ENCODE data around the gene NEURL4.
A peak's percentile ranks its signal among the peaks of the same experiment; 100 is the strongest.
"Not testable (repeated sequence)": the region's sequence is repeated elsewhere in the genome, so short reads cannot be mapped to it uniquely, and the experiment has no call there.

The NEURL4 gene

GRCh38 chr17:7336240-7337175, 7.4 kb upstream of the NEURL4 start, which contains the start of gene ACAP1:
Gene ACAP1, plus strand, starts transcription at chr17:7336529. Its CDS starts 206 bp downstream, at chr17:7336735.
- H3K4me3 ChIP-seq (replicated peaks; ENCODE audit: low read depth, low read length): peak within 1 kb of the TSS; percentile 11; the same call in 1 of the 2 replicates
- DNase-seq (ENCODE audit: extremely low read depth, low read depth): no peak
- TF ChIP-seq CTCF (IDR thresholded peaks at IDR 0.05; ENCODE audit: low read depth, low read length, missing control alignments): no peak

DNA sequence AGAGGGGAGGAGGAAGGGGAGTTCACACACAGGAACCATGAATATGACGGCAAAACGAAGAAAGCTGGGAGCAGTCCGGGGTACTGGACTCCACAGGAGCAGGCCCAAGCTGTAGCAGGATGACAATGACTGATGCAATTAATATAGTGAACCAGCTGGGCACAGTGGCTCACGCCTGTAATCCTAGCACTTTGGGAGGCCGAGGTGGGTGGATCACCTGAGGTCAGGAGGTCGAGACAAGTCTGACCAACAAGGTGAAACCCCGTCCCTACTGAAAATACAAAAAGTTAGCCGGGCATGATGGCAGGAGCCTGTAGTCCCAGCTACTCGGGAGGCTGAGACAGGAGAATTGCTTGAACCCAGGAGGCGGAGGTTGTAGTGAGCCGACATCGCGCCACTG, 6.6 kb upstream of the NEURL4 start:
- DNase-seq (ENCODE audit: extremely low read depth, low read depth); H3K4me3 ChIP-seq (replicated peaks; ENCODE audit: low read depth, low read length): not testable (repeated sequence)

GRCh38 chr17:7334938-7335538, 5.9 kb upstream of the NEURL4 start:
- no peak for DNase-seq (ENCODE audit: extremely low read depth, low read depth)

DNA sequence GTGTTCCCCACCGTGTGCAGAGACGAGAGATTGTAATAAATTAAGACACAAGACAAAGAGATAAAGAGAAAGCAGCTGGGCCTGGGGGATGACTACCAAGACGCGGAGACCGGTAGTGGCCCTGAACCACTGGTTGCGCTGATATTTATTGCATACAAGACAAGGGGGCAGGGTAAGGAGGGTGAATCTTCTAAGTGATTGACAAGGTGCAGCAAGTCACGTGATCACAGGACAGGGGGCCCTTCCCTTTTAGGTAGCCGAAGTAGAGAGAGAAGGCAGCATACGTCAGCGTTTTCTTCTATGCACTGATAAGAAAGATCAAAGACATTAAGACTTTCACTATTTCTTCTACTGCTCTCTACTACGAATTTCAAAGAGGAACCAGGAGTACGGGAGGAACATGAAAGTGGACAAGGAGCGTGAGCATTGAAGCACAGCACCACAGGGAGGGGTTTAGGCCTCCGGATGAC, 3.5 kb upstream of the NEURL4 start:
- DNase-seq (ENCODE audit: extremely low read depth, low read depth); H3K4me3 ChIP-seq (replicated peaks; ENCODE audit: low read depth, low read length): not testable (repeated sequence)

More at GRCh38 chr17:7334938-7335538, 5.9 kb upstream of the NEURL4 start:
- TF ChIP-seq CTCF (IDR thresholded peaks at IDR 0.05; ENCODE audit: low read depth, low read length, missing control alignments): no peak
- H3K4me3 ChIP-seq (replicated peaks; ENCODE audit: low read depth, low read length): no peak overlapping the region

DNA sequence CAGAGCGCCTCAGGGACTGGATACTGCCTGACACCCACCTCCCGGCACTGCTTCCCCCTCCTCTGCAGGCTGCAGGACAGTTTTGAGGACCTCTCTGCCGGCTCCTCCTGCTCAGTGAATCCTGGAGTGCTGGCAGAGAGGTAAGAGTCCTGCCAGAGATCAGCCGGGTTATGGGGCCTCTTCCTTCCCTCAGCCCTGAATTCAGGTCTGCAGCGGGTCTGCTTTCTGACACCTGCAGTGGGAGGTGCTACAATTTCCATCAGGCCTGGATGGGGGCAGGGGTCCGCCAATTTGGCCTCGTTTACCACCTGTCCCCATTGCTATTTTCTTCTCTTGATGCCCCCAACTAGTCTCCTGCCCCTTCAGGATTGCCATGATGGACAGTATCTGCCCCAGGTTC, 3.0 kb upstream of the NEURL4 start:
- TF ChIP-seq CTCF (IDR thresholded peaks at IDR 0.05; ENCODE audit: low read depth, low read length, missing control alignments): no peak
- H3K4me3 ChIP-seq (replicated peaks; ENCODE audit: low read depth, low read length): no peak overlapping the region
- no peak for DNase-seq (ENCODE audit: extremely low read depth, low read depth)

GRCh38 chr17:7330638-7331015, 1.5 kb upstream of the NEURL4 start:
- no peak for TF ChIP-seq CTCF (IDR thresholded peaks at IDR 0.05; ENCODE audit: low read depth, low read length, missing control alignments)
- no peak for DNase-seq (ENCODE audit: extremely low read depth, low read depth)
- peak overlapping the region; percentile 89 for H3K4me3 ChIP-seq (replicated peaks; ENCODE audit: low read depth, low read length)

GRCh38 chr17:7329997-7330637, 982 bp upstream of the NEURL4 start:
- no peak for DNase-seq (ENCODE audit: extremely low read depth, low read depth)
- H3K4me3 ChIP-seq (replicated peaks; ENCODE audit: low read depth, low read length): peak overlapping the region; percentile 89
- no peak for TF ChIP-seq CTCF (IDR thresholded peaks at IDR 0.05; ENCODE audit: low read depth, low read length, missing control alignments)

Measured in HFF-Myc (cell line).